HepG2 (cell line): ENCODE data around the gene ALS2CL. TPM values are rescaled to one million over a fixed set of nuclear protein-coding genes. Genes with fewer than 3 reads are reported as not detected.

Source experiments
- ATAC-seq: fragments of 200-7000 bp; cut with Tn5 transposase; 3 replicates; pipeline ENCODE4 v1.9.1; 2020; ENCODE audit warnings: mild to moderate bottlenecking, moderate library complexity
- BruUV-seq: library from RNA; stranded (reverse); fragments of 400-500 nt; replicated peaks from 2 replicates; lab custom pipeline; 2021; lab: Mats Ljungman, UMichigan
- CTCF ChIA-PET: fragments of 300-600 bp; formaldehyde crosslinking; extraction: SDS; loops from one replicate; lab custom pipeline; 2021; ENCODE audit warnings: low total read pairs, inconsistent platforms, low intra/inter-chr PET ratio; lab: Yijun Ruan, JAX
- POLR2A ChIA-PET: fragments of 350-600 bp; sonication (Branson Sonifier 250); formaldehyde crosslinking; loops from one replicate; lab custom pipeline; 2020; ENCODE audit warnings: antibody characterized with exemption, inconsistent platforms; lab: Yijun Ruan, JAX
- DNase-seq: peaks from one replicate; pipeline ENCODE4 v3.0.0-alpha.2; 2015; ENCODE audit warnings: low spot score
- FAIRE-seq: peaks from 3 replicates; lab custom pipeline; 2011; peaks lifted over from hg19 to GRCh38; lab: Jason Lieb, UNC
- H2AFZ ChIP-seq: one replicate; pipeline ENCODE4 v1.6.1; 2011; ENCODE audit warnings: low read length, inconsistent platforms
- H3K27ac ChIP-seq: fragments of 300-600 bp; 3 replicates; pipeline ENCODE4 v1.8.0; 2011; ENCODE audit warnings: mixed run types, mild to moderate bottlenecking, mixed read lengths, low read length, inconsistent platforms; ENCODE audit not compliant: insufficient read depth; ENCODE audit errors: extremely low read length
- H3K27me3 ChIP-seq, 2 experiments: fragments of 200-600 bp in 1 of 2; 2 replicates in 1 of 2; 3 replicates in 1 of 2; pipeline versions ENCODE4 v1.6.0 to v1.8.0; 2011; ENCODE audit warnings: low read length in 2 of 2, mild to moderate bottlenecking in 2 of 2, moderate library complexity in 2 of 2, inconsistent platforms in 1 of 2; ENCODE audit not compliant: insufficient read depth in 2 of 2, control insufficient read depth in 1 of 2
- H3K36me3 ChIP-seq, 2 experiments: fragments of 200-600 bp in 1 of 2; replicated peaks in 1 of 2; 2 replicates in 1 of 2; 3 replicates in 1 of 2; pipeline versions ENCODE4 v1.5.1 to v1.8.0; 2011; ENCODE audit warnings: low read length in 2 of 2, inconsistent platforms in 1 of 2; ENCODE audit not compliant: insufficient read depth in 2 of 2, control insufficient read depth in 1 of 2
- H3K4me1 ChIP-seq: 2 replicates; pipeline ENCODE4 v1.5.1; 2012; ENCODE audit warnings: low read length, inconsistent platforms; ENCODE audit not compliant: insufficient read depth
- H3K4me2 ChIP-seq: 2 replicates; pipeline ENCODE4 v1.6.0; 2011; ENCODE audit warnings: low read depth, low read length, inconsistent platforms
- H3K4me3 ChIP-seq, 3 experiments: fragments of 200-600 bp in 1 of 3; sonication (generic), shearing (Covaris generic) in 1 of 3; replicated peaks in 1 of 3; 2 replicates each; pipeline ENCODE4 v1.5.1; 2011 to 2016; ENCODE audit warnings: low read length in 3 of 3, inconsistent platforms in 2 of 3, low read depth in 2 of 3, mild to moderate bottlenecking in 2 of 3, control low read depth in 1 of 3, mixed read lengths in 1 of 3; ENCODE audit not compliant: insufficient read depth in 1 of 3
- H3K79me2 ChIP-seq: one replicate; pipeline ENCODE4 v1.6.1; 2011; ENCODE audit warnings: low read length, inconsistent platforms; ENCODE audit not compliant: insufficient read depth
- H3K9ac ChIP-seq: 2 replicates; pipeline ENCODE4 v1.6.0; 2011; ENCODE audit warnings: mild to moderate bottlenecking, low read depth, low read length, inconsistent platforms; ENCODE audit not compliant: insufficient read depth
- H3K9me3 ChIP-seq: 2 replicates; pipeline ENCODE4 v1.5.1; 2012; ENCODE audit warnings: mild to moderate bottlenecking, low read length
- H4K20me1 ChIP-seq: 2 replicates; pipeline ENCODE4 v1.6.0; 2011; ENCODE audit warnings: inconsistent platforms, mild to moderate bottlenecking, low read length, moderate library complexity; ENCODE audit not compliant: insufficient read depth
- ATM ChIP-seq: fragments of 450-650 bp; IDR thresholded peaks from 2 replicates; pipeline ENCODE4 v1.7.1; 2017; ENCODE audit warnings: mild to moderate bottlenecking, borderline replicate concordance
- CEBPG ChIP-seq: IDR thresholded peaks from 2 replicates; pipeline ENCODE4 v1.6.1; 2016
- HOMEZ ChIP-seq: IDR thresholded peaks from 2 replicates; pipeline ENCODE4 v1.6.1; 2016; ENCODE audit warnings: low read depth
- IKZF1 ChIP-seq: fragments of 450-650 bp; IDR thresholded peaks from 2 replicates; pipeline ENCODE4 v1.7.1; 2016
- MEIS1 ChIP-seq: sonication (generic); formaldehyde crosslinking; IDR thresholded peaks from 2 replicates; pipeline ENCODE4 v1.9.0; 2021; ENCODE audit warnings: mild to moderate bottlenecking, missing genetic modification reagents, moderate library complexity, borderline replicate concordance
- NFYC ChIP-seq: IDR thresholded peaks from 2 replicates; pipeline ENCODE4 v1.6.1; 2016; ENCODE audit warnings: missing genetic modification reagents, missing compliant biosample characterization
- PAF1 ChIP-seq: IDR thresholded peaks from 2 replicates; pipeline ENCODE4 v1.6.1; 2016; ENCODE audit warnings: missing genetic modification reagents, missing compliant biosample characterization
- SIN3A ChIP-seq: IDR thresholded peaks from 2 replicates; pipeline ENCODE4 v1.6.1; 2011; ENCODE audit warnings: low read depth, mild to moderate bottlenecking, control low read depth, low read length, borderline replicate concordance
- SMAD1 ChIP-seq: sonication (generic); formaldehyde crosslinking; IDR thresholded peaks from 2 replicates; pipeline ENCODE4 v1.4.0; 2020; ENCODE audit warnings: missing genetic modification reagents, low read depth, mild to moderate bottlenecking, borderline replicate concordance
- SPEN ChIP-seq: sonication (generic); formaldehyde crosslinking; IDR thresholded peaks from 2 replicates; pipeline ENCODE4 v1.5.1; 2020; ENCODE audit warnings: low read depth, mild to moderate bottlenecking, missing genetic modification reagents
- TAF1 ChIP-seq: sonication (generic); formaldehyde crosslinking; IDR thresholded peaks from 2 replicates; pipeline ENCODE4 v1.4.0; 2020; ENCODE audit warnings: missing genetic modification reagents
- TOPORS ChIP-seq: sonication (generic); formaldehyde crosslinking; IDR thresholded peaks from 2 replicates; pipeline ENCODE4 v1.8.0; 2023; ENCODE audit warnings: mild to moderate bottlenecking, missing genetic modification reagents
- UBTF ChIP-seq: sonication (generic); formaldehyde crosslinking; IDR thresholded peaks from 2 replicates; pipeline ENCODE4 v1.4.0; 2020; ENCODE audit warnings: mild to moderate bottlenecking, missing genetic modification reagents
- YEATS2 ChIP-seq: sonication (generic); formaldehyde crosslinking; IDR thresholded peaks from 2 replicates; pipeline ENCODE4 v1.4.0; 2020; ENCODE audit warnings: missing genetic modification reagents, borderline replicate concordance
- ZFAT ChIP-seq: sonication (generic); formaldehyde crosslinking; conservative IDR thresholded peaks from 2 replicates; pipeline ENCODE4 v1.8.1; 2023; ENCODE audit warnings: missing genetic modification reagents, inconsistent platforms
- ZGPAT ChIP-seq: IDR thresholded peaks from 2 replicates; pipeline ENCODE4 v1.6.1; 2016; ENCODE audit warnings: mild to moderate bottlenecking
- ZNF782 ChIP-seq: sonication (generic); formaldehyde crosslinking; IDR thresholded peaks from 2 replicates; pipeline ENCODE4 v1.4.0; 2020; ENCODE audit warnings: missing genetic modification reagents, mild to moderate bottlenecking, borderline replicate concordance
- WGBS: methylation state at CpG from one replicate; pipeline ENCODE4 v1.1.6; 2017; ENCODE audit warnings: low lambda C conversion rate; 5-methylcytosine and 5-hydroxymethylcytosine counted together
- in situ Hi-C: cut with HindIII; loops from 2 replicates; pipeline ENCODE4 v1.10.0; 2017; ENCODE audit warnings: low pct_unique_long_range_greater_than_20kb; ENCODE audit not compliant: extremely low pct_ligation_motif_present
- intact Hi-C: fragments of 100-400 bp; cut with micrococcal nuclease; formaldehyde crosslinking; loops from one replicate; pipeline ENCODE4 v1.10.0; 2022; ENCODE audit not compliant: unreplicated experiment
- polyA plus RNA-seq, 8 experiments: library from polyadenylated mRNA; depleted of rRNA in 3 of 8; stranded (reverse) in 7 of 8; unstranded in 1 of 8; fragments of >200 nt; fragmentation: Illumina TruSeq in 4 of 8; extraction: Trizol in 4 of 8; gene quantifications; 2 replicates each; pipeline versions ENCODE4 v1.2.1 to v1.2.3, GENCODE V29; 2011 to 2016; ENCODE audit warnings: low read depth in 4 of 8, missing spikeins in 1 of 8, mixed read lengths in 1 of 8; ENCODE audit not compliant: insufficient read depth in 1 of 8
- total RNA-seq, 5 experiments: library from RNA; depleted of rRNA; stranded (reverse); fragments of >200 nt; fragmentation: Illumina TruSeq; extraction: Trizol; gene quantifications; 2 replicates each; pipeline ENCODE4 v1.2.3, GENCODE V29; 2016; ENCODE audit warnings: low read depth in 1 of 5
- TF ChIP-seq, protein P1 (sequence below): IDR thresholded peaks from 2 replicates; pipeline ENCODE4 v1.6.1; 2018; ENCODE audit warnings: missing genetic modification reagents, mild to moderate bottlenecking, missing compliant biosample characterization

Gene ALS2CL
- total and polyA plus RNA-seq, 2 of the 13 experiments (the other 11 are each of a cell fraction or from before 2014, with no cell fraction given), result not detected

DNA sequence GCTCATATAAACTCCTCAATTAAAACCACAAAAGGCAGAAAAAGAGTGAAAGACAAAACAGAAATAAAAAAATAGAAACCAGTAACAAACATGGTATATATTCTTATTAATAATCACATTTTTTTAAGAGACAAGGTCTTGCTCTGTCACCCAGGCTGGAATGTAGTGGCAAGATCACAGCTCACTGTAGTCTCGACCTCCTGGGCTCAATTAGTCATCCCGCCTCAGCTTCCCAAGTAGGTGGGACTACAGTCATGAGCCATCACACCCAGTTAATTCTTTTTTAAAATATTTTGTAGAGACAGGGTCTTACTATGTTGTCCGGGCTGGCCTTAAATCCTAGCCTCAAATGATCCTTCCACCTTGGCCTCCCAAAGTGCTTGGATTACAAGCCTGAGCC lies 44.0 kb downstream of the ALS2CL start:
- H3K9ac ChIP-seq, result no peak overlapping the region
- DNase-seq, result no peak
- intact Hi-C loops, result no loop called here
- H2AFZ ChIP-seq, result no peak overlapping the region
- peaks cover 10% of the 10 kb centered on the region for H3K9me3 ChIP-seq
- TF ChIP-seq YEATS2 (no peak), SIN3A (no peak), IKZF1 (no peak), ATM (no peak), UBTF (CRISPR knock-in tag) (no peak), ZNF782 (no peak), MEIS1 (no peak), SMAD1 (CRISPR knock-in tag) (no peak), ZGPAT (no peak), CEBPG (CRISPR knock-in tag) (no peak), PAF1 (no peak), HOMEZ (no peak), TOPORS (CRISPR knock-in tag) (no peak), NFYC (no peak), TAF1 (CRISPR knock-in tag) (no peak), SPEN (CRISPR knock-in tag) (no peak), ZFAT (CRISPR knock-in tag) (no peak)
- TF ChIP-seq, protein P1, sequence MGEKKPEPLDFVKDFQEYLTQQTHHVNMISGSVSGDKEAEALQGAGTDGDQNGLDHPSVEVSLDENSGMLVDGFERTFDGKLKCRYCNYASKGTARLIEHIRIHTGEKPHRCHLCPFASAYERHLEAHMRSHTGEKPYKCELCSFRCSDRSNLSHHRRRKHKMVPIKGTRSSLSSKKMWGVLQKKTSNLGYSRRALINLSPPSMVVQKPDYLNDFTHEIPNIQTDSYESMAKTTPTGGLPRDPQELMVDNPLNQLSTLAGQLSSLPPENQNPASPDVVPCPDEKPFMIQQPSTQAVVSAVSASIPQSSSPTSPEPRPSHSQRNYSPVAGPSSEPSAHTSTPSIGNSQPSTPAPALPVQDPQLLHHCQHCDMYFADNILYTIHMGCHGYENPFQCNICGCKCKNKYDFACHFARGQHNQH (CRISPR knock-in tag), result no peak
- TF ChIP-seq, all 625 proteins: peak for 0
- in situ Hi-C loops, result no loop called here
- H3K4me3 ChIP-seq, result no peak overlapping the region
- no peak overlapping the region for H3K4me2 ChIP-seq
- no peaks in the 10 kb centered on the region for H4K20me1 ChIP-seq
- ChIA-PET POLR2A (no interaction called here), CTCF (no interaction called here)
- H3K4me1 ChIP-seq, result no peaks in the 10 kb centered on the region
- WGBS, result 16% methylated on average over 3 of the region's 3 CpGs
- ATAC-seq, result no peak
- H3K79me2 ChIP-seq, result no peaks in the 10 kb centered on the region
- H3K27me3 ChIP-seq, result peaks cover 0 to 2% of the 10 kb centered on the region in 2 experiments; a peak in 1 of 5 replicates
- no peak overlapping the region for H3K27ac ChIP-seq
- no peak for FAIRE-seq
- BruUV-seq, result no TSS peak
- H3K36me3 ChIP-seq, result no peaks in the 10 kb centered on the region
